ENCODE data around the gene RNPS1.

DNA sequence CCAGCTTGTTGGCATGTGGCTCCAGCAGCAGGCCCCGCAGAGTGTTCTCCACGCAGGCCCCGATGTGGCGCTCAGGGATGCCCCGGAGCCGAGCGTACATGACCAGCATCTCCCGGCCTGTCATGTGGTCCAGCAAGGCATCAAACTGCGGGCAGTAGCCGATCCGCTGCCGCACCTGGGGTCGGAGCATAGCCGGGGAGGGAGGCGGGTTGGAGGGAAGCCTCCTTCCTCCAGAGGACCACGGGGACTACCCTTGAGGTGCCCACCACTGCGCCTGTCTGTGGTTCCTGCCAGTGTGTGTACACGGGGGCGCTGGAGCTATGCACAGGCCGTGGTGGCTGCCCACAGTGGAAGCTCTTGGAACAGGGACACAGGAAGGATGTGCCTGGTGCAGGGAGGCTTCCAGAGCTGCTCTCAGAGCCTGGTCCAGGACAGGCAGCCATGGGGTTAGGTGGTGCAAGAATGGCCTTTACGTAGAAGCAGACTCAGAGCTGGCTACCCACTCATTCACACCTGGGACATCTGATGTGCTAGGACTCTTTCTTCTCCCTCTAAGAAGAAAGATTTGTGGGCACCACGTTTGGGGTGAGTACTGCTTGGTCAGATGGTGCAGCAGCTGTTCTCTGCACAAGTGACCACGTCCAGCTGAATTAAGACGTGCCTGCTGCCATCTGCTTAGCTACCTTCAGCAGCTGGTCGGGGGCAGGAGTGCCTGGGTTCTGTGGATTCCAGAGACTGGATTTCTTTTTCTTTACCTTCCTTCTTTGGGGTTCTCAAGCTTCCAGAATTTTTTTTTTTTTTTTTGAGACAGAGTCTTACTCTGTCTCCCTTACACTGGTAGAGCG is 11.3 kb upstream of the RNPS1 start:
- TF ChIP-seq, protein P1, sequence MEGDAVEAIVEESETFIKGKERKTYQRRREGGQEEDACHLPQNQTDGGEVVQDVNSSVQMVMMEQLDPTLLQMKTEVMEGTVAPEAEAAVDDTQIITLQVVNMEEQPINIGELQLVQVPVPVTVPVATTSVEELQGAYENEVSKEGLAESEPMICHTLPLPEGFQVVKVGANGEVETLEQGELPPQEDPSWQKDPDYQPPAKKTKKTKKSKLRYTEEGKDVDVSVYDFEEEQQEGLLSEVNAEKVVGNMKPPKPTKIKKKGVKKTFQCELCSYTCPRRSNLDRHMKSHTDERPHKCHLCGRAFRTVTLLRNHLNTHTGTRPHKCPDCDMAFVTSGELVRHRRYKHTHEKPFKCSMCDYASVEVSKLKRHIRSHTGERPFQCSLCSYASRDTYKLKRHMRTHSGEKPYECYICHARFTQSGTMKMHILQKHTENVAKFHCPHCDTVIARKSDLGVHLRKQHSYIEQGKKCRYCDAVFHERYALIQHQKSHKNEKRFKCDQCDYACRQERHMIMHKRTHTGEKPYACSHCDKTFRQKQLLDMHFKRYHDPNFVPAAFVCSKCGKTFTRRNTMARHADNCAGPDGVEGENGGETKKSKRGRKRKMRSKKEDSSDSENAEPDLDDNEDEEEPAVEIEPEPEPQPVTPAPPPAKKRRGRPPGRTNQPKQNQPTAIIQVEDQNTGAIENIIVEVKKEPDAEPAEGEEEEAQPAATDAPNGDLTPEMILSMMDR (IDR thresholded peaks at IDR 0.05; ENCODE audit: borderline replicate concordance, extremely low read depth, low read length, poor library complexity, severe bottlenecking), result no peak
- no peak for TF ChIP-seq EZH2 (IDR thresholded peaks at IDR 0.05; ENCODE audit: borderline replicate concordance, low read depth, low read length, severe bottlenecking)

All from DND-41 (cell line).